GM12878 (cell line): ENCODE data around the gene LYVE1.

ENCODE experiments used
- CEBPB ChIP-seq, 2 experiments: fragments of 150-350 bp in 1 of 2; IDR thresholded peaks; 2 replicates each; pipeline ENCODE4 v1.6.1; 2012 to 2014; ENCODE audit warnings: low read depth in 2 of 2, low read length in 2 of 2, borderline replicate concordance in 1 of 2, inconsistent platforms in 1 of 2
- CTCF ChIP-seq, 3 experiments: IDR thresholded peaks in 2 of 3; conservative IDR thresholded peaks in 1 of 3; 2 replicates each; pipeline ENCODE4 v1.5.1; 2011; ENCODE audit warnings: low read depth in 3 of 3, low read length in 3 of 3, mild to moderate bottlenecking in 3 of 3, control low read depth in 2 of 3, moderate library complexity in 2 of 3, inconsistent platforms in 1 of 3, mixed read lengths in 1 of 3; ENCODE audit not compliant: control insufficient read depth in 2 of 3, insufficient read depth in 1 of 3; ENCODE audit errors: extremely low read depth in 1 of 3
- EZH2 ChIP-seq: IDR thresholded peaks from 2 replicates; pipeline ENCODE4 v1.6.1; 2012; ENCODE audit warnings: low read depth, mild to moderate bottlenecking, control low read depth, inconsistent platforms, low read length, borderline replicate concordance; ENCODE audit not compliant: control insufficient read depth
- JUND ChIP-seq: IDR thresholded peaks from 2 replicates; pipeline ENCODE4 v1.6.1; 2012; ENCODE audit warnings: low read depth, mild to moderate bottlenecking, low read length, improper control_type of control experiment, moderate library complexity
- PBX3 ChIP-seq: IDR thresholded peaks from 2 replicates; pipeline ENCODE4 v1.6.1; 2011; ENCODE audit warnings: mild to moderate bottlenecking, low read depth, low read length, moderate library complexity; ENCODE audit not compliant: insufficient replicate concordance
- POLR2A ChIP-seq: IDR thresholded peaks from 2 replicates; pipeline ENCODE4 v1.6.1; 2011; ENCODE audit warnings: low read depth, mild to moderate bottlenecking, low read length
- SIN3A ChIP-seq: IDR thresholded peaks from 2 replicates; pipeline ENCODE4 v1.6.1; 2012; ENCODE audit warnings: low read depth, low read length, improper control_type of control experiment
- SP1 ChIP-seq: IDR thresholded peaks from one replicate; pipeline ENCODE4 v1.6.1; 2011; ENCODE audit warnings: low read depth, low read length
- STAT1 ChIP-seq: fragments of 450-650 bp; conservative IDR thresholded peaks from 2 replicates; pipeline ENCODE4 v1.6.1; 2014; ENCODE audit warnings: antibody characterized with exemption, mild to moderate bottlenecking
- TCF12 ChIP-seq: IDR thresholded peaks from 2 replicates; pipeline ENCODE4 v1.6.1; 2011; ENCODE audit warnings: low read depth, mild to moderate bottlenecking, low read length

- no peak for TF ChIP-seq JUND
- TF ChIP-seq EZH2, result no peak
- no peak for TF ChIP-seq POLR2A
- no peak for TF ChIP-seq CTCF (IDR thresholded peaks at IDR 0.05 in 2 of 3, conservative IDR thresholded peaks at IDR 0.05 in 1 of 3; ENCODE audit: control insufficient read depth in 2 of 3, extremely low read depth in 1 of 3, insufficient read depth in 1 of 3, low read depth in 3 of 3, low read length in 3 of 3)
- TF ChIP-seq TCF12, result no peak
- TF ChIP-seq CEBPB (IDR thresholded peaks at IDR 0.05; ENCODE audit: borderline replicate concordance in 1 of 2, low read depth in 2 of 2, low read length in 2 of 2), result no peak
- no peak for TF ChIP-seq SIN3A
- no peak for TF ChIP-seq PBX3
- TF ChIP-seq STAT1, result no peak
- no peak for TF ChIP-seq SP1
Observed at GRCh38 chr11:10518891-10519290, 49.6 kb downstream of the LYVE1 start.
